NCI-H2107 treated with DMSO at 0.1 percent for 48 hours (cell line): Measurements from ENCODE around the gene CD40LG.

Experiments used
- DNase-seq: peaks from one replicate; lab custom pipeline; 2025; ENCODE audit not compliant: unreplicated experiment; lab: John Stamatoyannopoulos, UW

The CD40LG gene

GRCh38 chrX:136647677-136648360, at the start of gene CD40LG:
Gene CD40LG, plus strand, starts transcription at chrX:136648158. Its CDS starts 91 bp downstream, at chrX:136648249.
- no peak for DNase-seq

DNA sequence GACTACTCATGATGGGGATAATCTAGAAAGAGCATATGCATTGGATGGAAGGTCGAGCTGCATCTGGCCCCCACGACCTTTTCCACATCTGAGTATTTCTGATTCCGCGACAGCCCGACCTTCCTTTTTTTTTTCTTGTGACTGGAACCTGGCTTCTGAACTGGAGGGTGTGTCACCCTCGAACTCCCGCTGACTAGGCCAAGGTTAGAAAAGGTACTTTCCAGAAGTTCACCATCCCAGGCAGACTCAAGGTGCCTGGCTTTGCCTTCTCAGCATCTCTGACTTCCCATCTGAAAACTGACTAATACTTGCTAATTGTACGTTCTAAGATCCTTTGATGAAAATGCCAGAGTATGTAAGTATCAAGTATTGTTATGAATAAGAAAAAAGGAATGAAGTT, 49.3 kb upstream of the CD40LG start:
- no peak for DNase-seq

- no peak for DNase-seq
Observed at GRCh38 chrX:136600059-136600458, 47.9 kb upstream of the CD40LG start.

- no peak for DNase-seq
Observed at GRCh38 chrX:136607236-136607635, 40.7 kb upstream of the CD40LG start.

GRCh38 chrX:136608295-136608933, 39.5 kb upstream of the CD40LG start:
- no peak for DNase-seq

DNA sequence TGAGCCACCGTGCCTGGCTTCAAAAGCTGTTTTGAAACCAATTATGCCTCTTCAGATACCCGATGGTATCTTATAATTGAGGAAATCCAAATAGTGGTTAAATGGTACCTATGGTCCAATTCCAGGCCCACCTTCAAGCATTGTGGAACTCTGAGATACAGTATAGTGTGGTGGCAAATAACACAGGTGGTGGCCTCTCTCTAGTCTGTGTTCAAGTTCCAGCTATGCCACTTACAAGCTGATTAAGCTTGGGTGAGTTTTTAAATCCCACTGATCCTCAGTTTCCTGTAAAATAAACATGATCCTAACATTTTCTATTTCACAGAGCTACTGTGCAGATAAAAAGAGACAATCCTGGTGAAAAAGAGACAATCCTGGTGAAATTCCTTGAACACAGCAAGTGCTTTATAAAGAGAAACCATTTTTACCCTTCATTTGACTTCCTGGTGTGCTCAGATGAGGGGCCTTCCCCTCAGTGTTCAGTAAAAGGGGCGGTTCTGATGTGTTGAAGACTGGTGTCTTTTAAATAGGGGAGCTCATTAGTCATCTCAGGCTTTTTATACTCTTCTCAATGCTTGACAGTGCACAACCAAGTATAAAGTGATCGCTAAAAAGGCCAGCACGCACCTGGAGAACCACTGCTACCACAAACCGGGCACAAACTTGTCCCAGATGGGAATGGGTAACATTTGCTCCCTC, 30.8 kb upstream of the CD40LG start:
- DNase-seq = no peak

DNA sequence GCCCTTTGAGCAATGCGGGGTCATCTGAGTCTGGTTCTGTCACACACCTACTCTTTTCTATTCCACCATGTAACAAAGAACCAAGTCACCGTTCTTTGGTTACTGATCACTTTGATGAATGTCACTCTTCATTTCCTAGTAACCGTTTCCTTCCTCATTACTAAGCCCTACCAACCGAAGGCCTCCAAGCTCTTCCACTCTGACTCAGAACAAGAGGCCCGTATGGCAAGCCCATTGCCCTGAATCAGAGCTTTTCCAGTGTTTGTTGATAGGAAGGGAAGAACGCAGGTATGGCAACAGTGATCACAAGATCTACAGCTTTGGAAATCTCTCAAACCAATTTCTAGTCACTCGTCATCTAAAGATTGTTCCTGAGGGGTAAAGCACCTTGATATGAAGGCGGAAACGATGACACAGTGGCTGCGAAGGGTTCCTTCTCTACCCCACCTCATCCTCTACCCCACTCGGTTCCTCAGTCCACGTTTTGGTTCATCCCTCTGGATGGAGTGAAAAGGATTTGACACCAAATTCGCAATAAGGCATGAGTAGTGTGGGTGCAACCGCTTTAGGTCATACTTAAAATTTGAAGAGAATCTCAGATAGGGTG, 28.0 kb upstream of the CD40LG start:
- no peak for DNase-seq

DNA sequence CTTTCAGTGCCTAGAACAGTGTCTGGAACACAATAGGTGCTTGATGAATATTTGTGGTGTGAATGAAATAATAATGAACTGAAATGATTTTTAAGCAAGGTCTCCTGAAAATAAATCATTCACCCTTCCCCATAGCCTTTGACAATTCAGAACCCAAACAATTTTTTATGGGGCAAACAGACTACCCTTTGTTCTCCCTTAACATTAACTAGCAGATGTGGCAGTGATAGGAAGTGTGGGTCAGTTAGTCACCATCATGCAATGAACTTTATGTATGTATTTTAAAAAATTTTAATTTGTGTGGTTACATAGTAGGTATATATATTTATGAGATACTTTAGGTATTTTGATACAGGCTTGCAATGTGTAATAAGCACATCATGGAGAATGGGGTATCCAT, 27.2 kb upstream of the CD40LG start:
- DNase-seq = no peak

- no peak for DNase-seq
Observed at GRCh38 chrX:136622568-136622967, 25.4 kb upstream of the CD40LG start.

DNA sequence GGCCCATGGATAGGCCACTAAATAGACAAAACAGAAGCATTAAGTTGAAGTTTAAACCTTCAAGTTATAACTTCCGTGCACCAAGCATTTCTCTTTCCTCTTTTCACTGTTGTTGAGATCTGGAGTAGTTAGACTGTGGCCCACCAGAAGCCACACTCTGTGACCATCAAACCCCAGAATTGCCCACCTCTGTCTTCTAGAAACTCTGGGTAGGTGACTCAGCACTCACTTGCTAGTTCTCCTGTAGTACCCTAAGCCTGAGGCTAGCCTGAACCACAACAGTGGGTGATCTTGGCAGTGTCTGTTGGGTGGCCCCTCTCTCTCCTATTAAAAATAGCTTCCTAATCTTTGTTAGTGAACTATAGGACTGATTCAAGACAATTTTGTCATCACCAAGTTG, 24.6 kb upstream of the CD40LG start:
- DNase-seq = no peak

DNA sequence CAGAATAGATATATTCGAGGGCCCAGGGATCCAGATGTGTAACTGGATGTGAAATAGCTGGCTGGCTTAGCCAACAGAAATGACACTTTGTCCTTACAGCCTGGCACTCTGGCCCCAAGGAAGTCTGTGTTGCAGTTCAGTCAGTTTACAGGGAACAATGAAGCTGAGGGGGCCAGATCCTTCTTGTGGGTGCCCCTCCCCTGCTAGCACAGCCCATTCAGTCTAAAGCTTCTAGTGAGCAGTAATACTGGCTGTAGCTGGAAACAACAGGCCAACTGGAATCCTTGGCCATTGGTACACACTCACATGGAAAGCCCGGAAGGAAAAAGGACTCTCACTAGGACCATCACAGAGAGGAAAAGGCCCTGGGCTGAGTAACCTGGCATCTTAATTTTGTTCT, 22.7 kb upstream of the CD40LG start:
- DNase-seq = no peak

- DNase-seq = no peak
Observed at GRCh38 chrX:136626237-136626636, 21.7 kb upstream of the CD40LG start.

DNA sequence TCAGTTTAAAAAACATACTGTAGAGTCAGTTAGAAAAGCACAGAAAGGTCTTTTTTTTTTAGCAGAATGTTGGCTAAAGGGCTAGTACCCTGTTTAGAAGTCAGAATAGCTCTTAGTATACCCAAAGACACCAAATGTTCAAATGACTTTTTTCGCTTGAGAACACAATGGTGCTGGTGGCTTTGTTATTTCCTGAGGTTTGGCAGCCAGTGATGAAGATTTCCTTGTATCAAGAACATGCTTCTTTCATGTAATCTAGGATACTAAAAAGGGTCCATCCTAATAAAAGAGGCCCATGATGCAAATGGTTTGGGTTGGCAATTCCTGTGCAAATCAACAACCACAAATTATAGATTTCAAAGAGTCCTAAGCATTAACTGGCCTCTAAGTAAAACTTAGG, 21.1 kb upstream of the CD40LG start:
- DNase-seq = no peak

GRCh38 chrX:136627409-136627808, 20.5 kb upstream of the CD40LG start:
- DNase-seq = no peak

- no peak for DNase-seq
Observed at GRCh38 chrX:136629084-136629750, 18.7 kb upstream of the CD40LG start.

GRCh38 chrX:136630881-136631280, 17.1 kb upstream of the CD40LG start:
- no peak for DNase-seq

DNA sequence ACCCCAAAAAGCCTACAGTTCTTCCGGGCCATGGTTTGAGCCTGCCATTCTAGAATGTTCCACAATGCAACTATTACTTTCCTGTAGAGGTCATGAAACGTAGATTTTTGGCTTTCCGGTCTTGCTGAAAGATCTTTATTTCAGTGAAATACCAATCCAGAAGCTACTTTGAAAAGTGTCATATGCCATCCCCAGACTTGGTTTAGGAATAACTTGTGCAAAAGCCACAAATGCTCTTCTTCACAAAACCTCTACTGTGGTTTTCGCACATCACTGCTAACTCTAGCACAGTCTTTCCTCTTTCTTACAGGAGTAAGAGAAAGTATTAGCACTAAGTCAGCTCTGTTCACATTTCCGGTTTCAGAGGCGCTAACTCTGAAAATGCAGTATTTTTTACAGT, 12.7 kb upstream of the CD40LG start:
- no peak for DNase-seq

GRCh38 chrX:136636121-136636520, 11.8 kb upstream of the CD40LG start:
- no peak for DNase-seq

- DNase-seq = no peak
Observed at GRCh38 chrX:136639506-136640176, 8.3 kb upstream of the CD40LG start.

DNA sequence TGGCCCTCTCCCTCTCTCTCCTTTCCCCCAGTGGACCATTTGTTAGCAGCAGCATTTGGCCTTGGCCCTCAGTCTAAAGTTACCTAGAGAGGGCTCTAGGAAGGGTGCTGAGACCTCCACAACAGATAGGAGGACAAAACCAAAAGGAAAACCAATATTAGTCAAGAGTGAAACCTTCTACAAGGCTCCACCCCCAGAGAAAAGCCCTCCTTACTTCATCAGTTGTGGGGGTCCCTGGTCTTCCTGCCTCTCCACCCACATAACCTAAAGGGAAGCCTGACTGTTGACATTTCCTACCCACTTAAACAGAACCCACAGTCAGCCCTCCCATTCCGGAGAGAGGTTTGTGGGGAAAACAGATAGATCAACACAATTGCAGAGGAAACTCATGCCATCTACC, 4.7 kb upstream of the CD40LG start:
- DNase-seq = no peak
